GM21423 (cell line): ENCODE data around the gene ANKRD44.

ENCODE experiments used
- ATAC-seq: cut with Tn5 transposase; IDR thresholded peaks from one replicate; pipeline ENCODE4 v1.9.1; 2021; ENCODE audit warnings: mild to moderate bottlenecking, moderate library complexity; ENCODE audit not compliant: unreplicated experiment

Gene ANKRD44

GRCh38 chr2:197185676-197186075 lies 124.9 kb downstream of the ANKRD44 start:
- no peak for ATAC-seq

GRCh38 chr2:197184959-197185586 lies 125.5 kb downstream of the ANKRD44 start:
- ATAC-seq: no peak

- no peak for ATAC-seq
Measured at GRCh38 chr2:197183355-197183754, 127.2 kb downstream of the ANKRD44 start.

GRCh38 chr2:197182668-197183067 lies 127.9 kb downstream of the ANKRD44 start:
- ATAC-seq: no peak

GRCh38 chr2:197181491-197181890 lies 129.1 kb downstream of the ANKRD44 start:
- ATAC-seq: no peak

GRCh38 chr2:197179744-197180498 lies 130.7 kb downstream of the ANKRD44 start:
- ATAC-seq: no peak

GRCh38 chr2:197176522-197176921 lies 134.1 kb downstream of the ANKRD44 start:
- ATAC-seq: no peak

- ATAC-seq: no peak
Measured at GRCh38 chr2:197174539-197175094, 136.0 kb downstream of the ANKRD44 start.

GRCh38 chr2:197171582-197171981 lies 139.0 kb downstream of the ANKRD44 start:
- no peak for ATAC-seq

- ATAC-seq: no peak
Measured at GRCh38 chr2:197170208-197170607, 140.4 kb downstream of the ANKRD44 start.

GRCh38 chr2:197168705-197169104 lies 141.9 kb downstream of the ANKRD44 start:
- ATAC-seq: peak; percentile 76

- no peak for ATAC-seq
Measured at GRCh38 chr2:197167608-197168314, 142.8 kb downstream of the ANKRD44 start.

GRCh38 chr2:197165020-197165419 lies 145.6 kb downstream of the ANKRD44 start:
- ATAC-seq: no peak

- no peak for ATAC-seq
Measured at GRCh38 chr2:197164141-197164754, 146.3 kb downstream of the ANKRD44 start.

GRCh38 chr2:197163712-197164140 lies 146.9 kb downstream of the ANKRD44 start:
- no peak for ATAC-seq

- ATAC-seq: no peak
Measured at GRCh38 chr2:197161774-197162173, 148.8 kb downstream of the ANKRD44 start.

- peak; percentile 68 for ATAC-seq
Measured at GRCh38 chr2:197159661-197160211, 150.8 kb downstream of the ANKRD44 start.

GRCh38 chr2:197158591-197159550 lies 151.7 kb downstream of the ANKRD44 start:
- ATAC-seq: no peak

- no peak for ATAC-seq
Measured at GRCh38 chr2:197157879-197158537, 152.6 kb downstream of the ANKRD44 start.
